ENCODE results near the gene MPP4. TPM values are rescaled to one million over a fixed set of nuclear protein-coding genes. Genes with fewer than 3 reads are reported as not detected.

MPP4 gene
- total and polyA plus RNA-seq, 7 donors: 0.06 to 0.34 (median 0.17) TPM; not detected in 2

- ATAC-seq (no peak), DNase-seq (no peak)
- Histone ChIP-seq H3K9me3 (no peaks in the 10 kb centered on the region), H3K27me3 (ENCODE audit: insufficient read depth in 3 of 3, low read length in 2 of 3) (no peaks in the 10 kb centered on the region), H3K27ac (no peak overlapping the region), H3K4me3 (no peak overlapping the region), H3K36me3 (ENCODE audit: insufficient read depth in 1 of 2, low read depth in 1 of 2) (peaks cover 9 to 44% of the 10 kb centered on the region in 2 donors), H3K4me1 (no peaks in the 10 kb centered on the region)
- TF ChIP-seq CTCF (IDR thresholded peaks at IDR 0.05): no peak
- 62 to 71% (median 65%) methylated on average over 1 of the region's 1 CpG for WGBS, 3 donors
- intact Hi-C loops (cut with DNase I): no loop called here
Measured at GRCh38 chr2:201699416-201699815, 972 bp upstream of the MPP4 start.

- Histone ChIP-seq H3K36me3 (ENCODE audit: insufficient read depth in 1 of 2, low read depth in 1 of 2) (peaks cover 3 to 29% of the 10 kb centered on the region in 2 donors), H3K9me3 (no peaks in the 10 kb centered on the region), H3K27me3 (ENCODE audit: insufficient read depth in 3 of 3, low read length in 2 of 3) (no peaks in the 10 kb centered on the region), H3K4me1 (no peaks in the 10 kb centered on the region), H3K27ac (no peak overlapping the region), H3K4me3 (no peak overlapping the region)
- WGBS, 3 donors: 46 to 56% (median 47%) methylated on average over 2 of the region's 2 CpGs
- intact Hi-C loops (cut with DNase I): no loop called here
- DNase-seq (no peak), ATAC-seq (no peak)
- TF ChIP-seq CTCF (IDR thresholded peaks at IDR 0.05): no peak
Measured at GRCh38 chr2:201697899-201698298, 545 bp downstream of the MPP4 start.

- ATAC-seq (peak; percentile 40 to 77 (median 71)), DNase-seq (no peak)
- H3K4me1 ChIP-seq: no peaks in the 10 kb centered on the region
- H3K4me3 ChIP-seq: no peak overlapping the region
- 27 to 29% (median 29%) methylated on average over 6 of the region's 6 CpGs for WGBS, 3 donors
- peaks cover 2 to 12% of the 10 kb centered on the region in 2 donors for H3K36me3 ChIP-seq (ENCODE audit: insufficient read depth in 1 of 2, low read depth in 1 of 2)
- H3K9me3 ChIP-seq: no peaks in the 10 kb centered on the region
- no peak for TF ChIP-seq CTCF (IDR thresholded peaks at IDR 0.05)
- intact Hi-C loops (cut with DNase I): no loop called here
- H3K27me3 ChIP-seq (ENCODE audit: insufficient read depth in 3 of 3, low read length in 2 of 3): no peaks in the 10 kb centered on the region
- H3K27ac ChIP-seq: peak overlapping the region; percentile 10
Measured at GRCh38 chr2:201696151-201696659, 2.2 kb downstream of the MPP4 start.

GRCh38 chr2:201685156-201685555, 13.3 kb downstream of the MPP4 start:
- ATAC-seq (no peak), DNase-seq (no peak)
- Histone ChIP-seq H3K4me3 (no peak overlapping the region), H3K27ac (no peak overlapping the region), H3K27me3 (ENCODE audit: insufficient read depth in 3 of 3, low read length in 2 of 3) (no peaks in the 10 kb centered on the region), H3K4me1 (no peaks in the 10 kb centered on the region), H3K9me3 (no peaks in the 10 kb centered on the region), H3K36me3 (ENCODE audit: insufficient read depth in 1 of 2, low read depth in 1 of 2) (no peaks in the 10 kb centered on the region)
- no peak for TF ChIP-seq CTCF (IDR thresholded peaks at IDR 0.05)
- intact Hi-C loops (cut with DNase I): no loop called here
- 73 to 87% (median 80%) methylated on average over 3 of the region's 3 CpGs for WGBS, 3 donors

GRCh38 chr2:201680743-201681142, 17.7 kb downstream of the MPP4 start:
- H3K36me3 ChIP-seq (ENCODE audit: insufficient read depth in 1 of 2, low read depth in 1 of 2): no peaks in the 10 kb centered on the region
- no peak overlapping the region for H3K27ac ChIP-seq
- H3K4me3 ChIP-seq: no peak overlapping the region
- WGBS, 3 donors: 45 to 51% (median 46%) methylated on average over 9 of the region's 9 CpGs
- no peaks in the 10 kb centered on the region for H3K27me3 ChIP-seq (ENCODE audit: insufficient read depth in 3 of 3, low read length in 2 of 3)
- peak; percentile 14 for TF ChIP-seq CTCF (IDR thresholded peaks at IDR 0.05)
- DNase-seq (no peak), ATAC-seq (no peak)
- no peaks in the 10 kb centered on the region for H3K4me1 ChIP-seq
- intact Hi-C loops (cut with DNase I): no loop called here
- no peaks in the 10 kb centered on the region for H3K9me3 ChIP-seq

Data from psoas muscle (tissue), 8 donors.